HG02571 (cell line): Measurements from ENCODE around the gene MAT2A.
"Not testable (repeated sequence)": the region's sequence is repeated elsewhere in the genome, so short reads cannot be mapped to it uniquely, and the experiment has no call there.

Experiments
- ATAC-seq: cut with Tn5 transposase; IDR thresholded peaks from one replicate; pipeline ENCODE4 v1.9.1; 2021; ENCODE audit warnings: mild to moderate bottlenecking, moderate library complexity; ENCODE audit not compliant: unreplicated experiment

Gene MAT2A

GRCh38 chr2:85578243-85579180 lies 39.5 kb downstream of the MAT2A start:
- ATAC-seq = peak; percentile 39

GRCh38 chr2:85579266-85579935 lies 40.4 kb downstream of the MAT2A start:
- ATAC-seq = no peak

GRCh38 chr2:85580206-85580605 lies 41.2 kb downstream of the MAT2A start:
- no peak for ATAC-seq

GRCh38 chr2:85582492-85582891 lies 43.5 kb downstream of the MAT2A start:
- ATAC-seq = no peak

- ATAC-seq = peak; percentile 64
Observed at GRCh38 chr2:85583667-85584353, 44.8 kb downstream of the MAT2A start.

GRCh38 chr2:85584354-85584856 lies 45.4 kb downstream of the MAT2A start, which contains the start of gene VAMP5:
Gene VAMP5 (plus strand): TSS chr2:85584431. CDS start chr2:85584491, 60 bp downstream.
- ATAC-seq = peak; percentile 21

- peak; percentile 43 for ATAC-seq
Observed at GRCh38 chr2:85584857-85585780, 46.2 kb downstream of the MAT2A start.

- ATAC-seq = no peak
Observed at GRCh38 chr2:85585781-85586105, 46.8 kb downstream of the MAT2A start.

- no peak for ATAC-seq
Observed at GRCh38 chr2:85588236-85588635, 49.3 kb downstream of the MAT2A start.

- no peak for ATAC-seq
Observed at GRCh38 chr2:85588645-85589044, 49.7 kb downstream of the MAT2A start.

GRCh38 chr2:85589181-85589580 lies 50.2 kb downstream of the MAT2A start:
- no peak for ATAC-seq

GRCh38 chr2:85589982-85590791 lies 51.2 kb downstream of the MAT2A start:
- no peak for ATAC-seq

GRCh38 chr2:85590950-85591349 lies 52.0 kb downstream of the MAT2A start:
- ATAC-seq = no peak

- ATAC-seq = no peak
Observed at GRCh38 chr2:85591563-85591962, 52.6 kb downstream of the MAT2A start.

- not testable (repeated sequence) for ATAC-seq
Observed at GRCh38 chr2:85592299-85592698, 53.3 kb downstream of the MAT2A start.

GRCh38 chr2:85593023-85593422 lies 54.1 kb downstream of the MAT2A start:
- ATAC-seq = no peak
